ENCODE results near the gene SKA2. TPM values are rescaled to one million over a fixed set of nuclear protein-coding genes. Genes with fewer than 3 reads are reported as not detected.

SKA2 gene
- total and polyA plus RNA-seq, 2 experiments from 2014 or later, result 50.5 to 140 TPM

GRCh38 chr17:59121901-59122480, 33.0 kb downstream of the SKA2 start:
- no peaks in the 10 kb centered on the region for H3F3A ChIP-seq (replicated peaks; ENCODE audit: low read depth)
- H2AFZ ChIP-seq, result no peak overlapping the region
- H3K9me2 ChIP-seq (ENCODE audit: insufficient read depth), result no peaks in the 10 kb centered on the region
- ATAC-seq (no peak), DNase-seq (ENCODE audit: low spot score) (no peak)
- no peak overlapping the region for H3K27ac Mint-ChIP-seq
- H3K79me2 ChIP-seq (replicated peaks; ENCODE audit: insufficient read depth), result peaks cover 44% of the 10 kb centered on the region
- peaks cover 14% of the 10 kb centered on the region for H4K20me1 ChIP-seq (replicated peaks; ENCODE audit: insufficient read depth)
- peaks cover 8% of the 10 kb centered on the region for H3K36me3 ChIP-seq (ENCODE audit: insufficient read depth)
- H3K27me3 Mint-ChIP-seq (ENCODE audit: insufficient read depth, low read depth, poor library complexity), result peaks cover 2% of the 10 kb centered on the region
- H3K4me3 ChIP-seq, result no peak overlapping the region
- H3K4me2 ChIP-seq, result no peak overlapping the region
- H3K4me1 ChIP-seq (ENCODE audit: insufficient read depth), result no peaks in the 10 kb centered on the region
- no peak overlapping the region for H3K4me3 Mint-ChIP-seq
- H3K36me3 Mint-ChIP-seq (ENCODE audit: low read depth), result peaks cover 44% of the 10 kb centered on the region
- no peaks in the 10 kb centered on the region for H3K4me1 Mint-ChIP-seq
- no peak overlapping the region for H3K27ac ChIP-seq (ENCODE audit: low read depth)
- TF ChIP-seq ZNF114 (CRISPR knock-in tag; IDR thresholded peaks at IDR 0.05) (no peak), POLR2AphosphoS5 (IDR thresholded peaks at IDR 0.05; ENCODE audit: low read depth) (no peak), CREB1 (CRISPR knock-in tag; IDR thresholded peaks at IDR 0.05; ENCODE audit: low read depth) (no peak), ZNF331 (CRISPR knock-in tag; IDR thresholded peaks at IDR 0.05; ENCODE audit: low read depth) (no peak), EZH2phosphoT487 (IDR thresholded peaks at IDR 0.05; ENCODE audit: unreplicated experiment) (no peak), CTCF (conservative IDR thresholded peaks at IDR 0.05; ENCODE audit: low read depth in 2 of 2) (no peak), EZH2 (IDR thresholded peaks at IDR 0.05; ENCODE audit: low read depth, unreplicated experiment) (no peak), JUNB (IDR thresholded peaks at IDR 0.05; ENCODE audit: unreplicated experiment) (no peak), NANOG (IDR thresholded peaks at IDR 0.05; ENCODE audit: borderline replicate concordance) (no peak), STAT1 (IDR thresholded peaks at IDR 0.05; ENCODE audit: unreplicated experiment) (no peak)
- TF ChIP-seq, protein P1, sequence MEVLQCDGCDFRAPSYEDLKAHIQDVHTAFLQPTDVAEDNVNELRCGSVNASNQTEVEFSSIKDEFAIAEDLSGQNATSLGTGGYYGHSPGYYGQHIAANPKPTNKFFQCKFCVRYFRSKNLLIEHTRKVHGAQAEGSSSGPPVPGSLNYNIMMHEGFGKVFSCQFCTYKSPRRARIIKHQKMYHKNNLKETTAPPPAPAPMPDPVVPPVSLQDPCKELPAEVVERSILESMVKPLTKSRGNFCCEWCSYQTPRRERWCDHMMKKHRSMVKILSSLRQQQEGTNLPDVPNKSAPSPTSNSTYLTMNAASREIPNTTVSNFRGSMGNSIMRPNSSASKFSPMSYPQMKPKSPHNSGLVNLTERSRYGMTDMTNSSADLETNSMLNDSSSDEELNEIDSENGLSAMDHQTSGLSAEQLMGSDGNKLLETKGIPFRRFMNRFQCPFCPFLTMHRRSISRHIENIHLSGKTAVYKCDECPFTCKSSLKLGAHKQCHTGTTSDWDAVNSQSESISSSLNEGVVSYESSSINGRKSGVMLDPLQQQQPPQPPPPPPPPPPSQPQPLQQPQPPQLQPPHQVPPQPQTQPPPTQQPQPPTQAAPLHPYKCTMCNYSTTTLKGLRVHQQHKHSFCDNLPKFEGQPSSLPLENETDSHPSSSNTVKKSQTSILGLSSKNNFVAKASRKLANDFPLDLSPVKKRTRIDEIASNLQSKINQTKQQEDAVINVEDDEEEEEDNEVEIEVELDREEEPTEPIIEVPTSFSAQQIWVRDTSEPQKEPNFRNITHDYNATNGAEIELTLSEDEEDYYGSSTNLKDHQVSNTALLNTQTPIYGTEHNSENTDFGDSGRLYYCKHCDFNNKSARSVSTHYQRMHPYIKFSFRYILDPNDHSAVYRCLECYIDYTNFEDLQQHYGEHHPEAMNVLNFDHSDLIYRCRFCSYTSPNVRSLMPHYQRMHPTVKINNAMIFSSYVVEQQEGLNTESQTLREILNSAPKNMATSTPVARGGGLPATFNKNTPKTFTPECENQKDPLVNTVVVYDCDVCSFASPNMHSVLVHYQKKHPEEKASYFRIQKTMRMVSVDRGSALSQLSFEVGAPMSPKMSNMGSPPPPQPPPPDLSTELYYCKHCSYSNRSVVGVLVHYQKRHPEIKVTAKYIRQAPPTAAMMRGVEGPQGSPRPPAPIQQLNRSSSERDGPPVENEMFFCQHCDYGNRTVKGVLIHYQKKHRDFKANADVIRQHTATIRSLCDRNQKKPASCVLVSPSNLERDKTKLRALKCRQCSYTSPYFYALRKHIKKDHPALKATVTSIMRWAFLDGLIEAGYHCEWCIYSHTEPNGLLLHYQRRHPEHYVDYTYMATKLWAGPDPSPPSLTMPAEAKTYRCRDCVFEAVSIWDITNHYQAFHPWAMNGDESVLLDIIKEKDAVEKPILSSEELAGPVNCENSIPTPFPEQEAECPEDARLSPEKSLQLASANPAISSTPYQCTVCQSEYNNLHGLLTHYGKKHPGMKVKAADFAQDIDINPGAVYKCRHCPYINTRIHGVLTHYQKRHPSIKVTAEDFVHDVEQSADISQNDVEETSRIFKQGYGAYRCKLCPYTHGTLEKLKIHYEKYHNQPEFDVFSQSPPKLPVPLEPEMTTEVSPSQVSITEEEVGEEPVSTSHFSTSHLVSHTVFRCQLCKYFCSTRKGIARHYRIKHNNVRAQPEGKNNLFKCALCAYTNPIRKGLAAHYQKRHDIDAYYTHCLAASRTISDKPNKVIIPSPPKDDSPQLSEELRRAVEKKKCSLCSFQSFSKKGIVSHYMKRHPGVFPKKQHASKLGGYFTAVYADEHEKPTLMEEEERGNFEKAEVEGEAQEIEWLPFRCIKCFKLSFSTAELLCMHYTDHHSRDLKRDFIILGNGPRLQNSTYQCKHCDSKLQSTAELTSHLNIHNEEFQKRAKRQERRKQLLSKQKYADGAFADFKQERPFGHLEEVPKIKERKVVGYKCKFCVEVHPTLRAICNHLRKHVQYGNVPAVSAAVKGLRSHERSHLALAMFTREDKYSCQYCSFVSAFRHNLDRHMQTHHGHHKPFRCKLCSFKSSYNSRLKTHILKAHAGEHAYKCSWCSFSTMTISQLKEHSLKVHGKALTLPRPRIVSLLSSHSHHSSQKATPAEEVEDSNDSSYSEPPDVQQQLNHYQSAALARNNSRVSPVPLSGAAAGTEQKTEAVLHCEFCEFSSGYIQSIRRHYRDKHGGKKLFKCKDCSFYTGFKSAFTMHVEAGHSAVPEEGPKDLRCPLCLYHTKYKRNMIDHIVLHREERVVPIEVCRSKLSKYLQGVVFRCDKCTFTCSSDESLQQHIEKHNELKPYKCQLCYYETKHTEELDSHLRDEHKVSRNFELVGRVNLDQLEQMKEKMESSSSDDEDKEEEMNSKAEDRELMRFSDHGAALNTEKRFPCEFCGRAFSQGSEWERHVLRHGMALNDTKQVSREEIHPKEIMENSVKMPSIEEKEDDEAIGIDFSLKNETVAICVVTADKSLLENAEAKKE (CRISPR knock-in tag; IDR thresholded peaks at IDR 0.05), result no peak
- TF ChIP-seq, protein P2, sequence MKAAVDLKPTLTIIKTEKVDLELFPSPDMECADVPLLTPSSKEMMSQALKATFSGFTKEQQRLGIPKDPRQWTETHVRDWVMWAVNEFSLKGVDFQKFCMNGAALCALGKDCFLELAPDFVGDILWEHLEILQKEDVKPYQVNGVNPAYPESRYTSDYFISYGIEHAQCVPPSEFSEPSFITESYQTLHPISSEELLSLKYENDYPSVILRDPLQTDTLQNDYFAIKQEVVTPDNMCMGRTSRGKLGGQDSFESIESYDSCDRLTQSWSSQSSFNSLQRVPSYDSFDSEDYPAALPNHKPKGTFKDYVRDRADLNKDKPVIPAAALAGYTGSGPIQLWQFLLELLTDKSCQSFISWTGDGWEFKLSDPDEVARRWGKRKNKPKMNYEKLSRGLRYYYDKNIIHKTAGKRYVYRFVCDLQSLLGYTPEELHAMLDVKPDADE (IDR thresholded peaks at IDR 0.05), result no peak
- TF ChIP-seq, protein P3, sequence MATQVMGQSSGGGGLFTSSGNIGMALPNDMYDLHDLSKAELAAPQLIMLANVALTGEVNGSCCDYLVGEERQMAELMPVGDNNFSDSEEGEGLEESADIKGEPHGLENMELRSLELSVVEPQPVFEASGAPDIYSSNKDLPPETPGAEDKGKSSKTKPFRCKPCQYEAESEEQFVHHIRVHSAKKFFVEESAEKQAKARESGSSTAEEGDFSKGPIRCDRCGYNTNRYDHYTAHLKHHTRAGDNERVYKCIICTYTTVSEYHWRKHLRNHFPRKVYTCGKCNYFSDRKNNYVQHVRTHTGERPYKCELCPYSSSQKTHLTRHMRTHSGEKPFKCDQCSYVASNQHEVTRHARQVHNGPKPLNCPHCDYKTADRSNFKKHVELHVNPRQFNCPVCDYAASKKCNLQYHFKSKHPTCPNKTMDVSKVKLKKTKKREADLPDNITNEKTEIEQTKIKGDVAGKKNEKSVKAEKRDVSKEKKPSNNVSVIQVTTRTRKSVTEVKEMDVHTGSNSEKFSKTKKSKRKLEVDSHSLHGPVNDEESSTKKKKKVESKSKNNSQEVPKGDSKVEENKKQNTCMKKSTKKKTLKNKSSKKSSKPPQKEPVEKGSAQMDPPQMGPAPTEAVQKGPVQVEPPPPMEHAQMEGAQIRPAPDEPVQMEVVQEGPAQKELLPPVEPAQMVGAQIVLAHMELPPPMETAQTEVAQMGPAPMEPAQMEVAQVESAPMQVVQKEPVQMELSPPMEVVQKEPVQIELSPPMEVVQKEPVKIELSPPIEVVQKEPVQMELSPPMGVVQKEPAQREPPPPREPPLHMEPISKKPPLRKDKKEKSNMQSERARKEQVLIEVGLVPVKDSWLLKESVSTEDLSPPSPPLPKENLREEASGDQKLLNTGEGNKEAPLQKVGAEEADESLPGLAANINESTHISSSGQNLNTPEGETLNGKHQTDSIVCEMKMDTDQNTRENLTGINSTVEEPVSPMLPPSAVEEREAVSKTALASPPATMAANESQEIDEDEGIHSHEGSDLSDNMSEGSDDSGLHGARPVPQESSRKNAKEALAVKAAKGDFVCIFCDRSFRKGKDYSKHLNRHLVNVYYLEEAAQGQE (IDR thresholded peaks at IDR 0.05; ENCODE audit: unreplicated experiment), result no peak
- H3K9me3 Mint-ChIP-seq, result no peaks in the 10 kb centered on the region
- no peaks in the 10 kb centered on the region for H3K27me3 ChIP-seq (ENCODE audit: insufficient read depth)

All from GM23338 (cell line).